ENCODE data around the gene SORL1-AS1.

The SORL1-AS1 gene

DNA sequence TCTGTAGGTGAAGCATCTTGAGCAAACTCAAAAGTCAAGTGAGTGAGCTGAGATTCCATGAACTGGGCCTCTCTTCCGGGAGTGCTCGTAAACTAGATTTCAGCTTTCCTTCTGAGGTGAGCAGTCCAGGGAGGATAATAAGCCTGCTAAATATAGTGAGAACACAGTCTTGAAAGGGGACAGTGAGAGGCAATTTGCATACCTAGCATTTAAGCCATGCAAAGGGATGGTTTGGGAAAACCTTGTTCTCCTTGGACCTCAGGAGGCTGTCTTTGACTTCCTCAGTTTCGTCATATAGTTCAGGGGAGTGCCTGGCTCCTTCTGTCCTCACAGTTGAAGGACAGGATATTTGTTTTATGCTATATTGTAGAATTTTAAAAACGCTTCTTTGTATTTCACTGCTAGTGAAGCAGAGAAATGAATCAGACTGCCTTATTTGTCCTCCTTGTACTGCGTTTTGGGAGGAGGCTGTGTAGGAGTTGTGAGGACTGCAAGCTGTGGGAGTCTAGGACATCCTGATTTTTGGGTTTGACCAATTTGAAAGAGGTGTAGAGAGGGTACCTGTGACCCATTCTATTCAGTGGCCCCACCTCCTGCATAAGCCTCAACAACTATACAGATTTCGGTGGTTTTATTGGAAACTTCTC is 11.0 kb upstream of the SORL1-AS1 start:
- intact Hi-C loops (cut with micrococcal nuclease; ENCODE audit: unreplicated experiment) (loop anchor here (1.0 to 5.0 kb wide), 3 partner anchors 10 to 227 kb away; no protein-coding TSS in a partner anchor), in situ Hi-C loops (cut with MboI) (loop anchor here (25.0 kb wide), 1 partner anchor 1598 kb away; the partner anchor contains the start of gene HSPA8)
- H3K79me2 ChIP-seq (ENCODE audit: control insufficient read depth, insufficient read depth, low read length), result peaks cover 94% of the 10 kb centered on the region
- H4K20me1 ChIP-seq (ENCODE audit: control insufficient read depth, insufficient read depth), result no peaks in the 10 kb centered on the region
- H3K36me3 ChIP-seq (ENCODE audit: control insufficient read depth in 2 of 2, insufficient read depth in 2 of 2, low read length in 1 of 2), result peaks cover 3 to 4% of the 10 kb centered on the region in 2 experiments; a peak in 3 of 4 replicates
- BruUV-seq (replicated peaks), result TSS peak; percentile 56
- H3K9me3 ChIP-seq (replicated peaks; ENCODE audit: control insufficient read depth, insufficient read depth, low read length), result no peaks in the 10 kb centered on the region
- H3K27me3 ChIP-seq (replicated peaks in 1 of 2; ENCODE audit: control insufficient read depth in 2 of 2, insufficient read depth in 2 of 2, low read length in 1 of 2), result no peaks in the 10 kb centered on the region
- H3K4me1 ChIP-seq (ENCODE audit: control insufficient read depth, insufficient read depth, low read length), result peaks cover 91% of the 10 kb centered on the region
- DNase-seq (ENCODE audit: low read depth, low spot score) (no peak), FAIRE-seq (no peak), ATAC-seq (no peak)
- H3K4me3 ChIP-seq, result peak overlapping the region; percentile 57
- POLR2A ChIA-PET, result interaction anchor here (0.6 to 7.9 kb wide), 11 partner anchors 7 to 127 kb away, joined by 3 to 86 read pairs (median 5); partner anchors contain the start of genes SORL1 and SORL1-AS1
- 18% methylated on average over 6 of the region's 6 CpGs for WGBS (ENCODE audit: insufficient coverage, insufficient replicate concordance, low lambda C conversion rate, missing lambda C conversion rate)
- peak overlapping the region; percentile 83 for H3K27ac ChIP-seq (ENCODE audit: control insufficient read depth, insufficient read depth)
- peak; percentile 80; the same call in 1 of the 2 replicates for TF ChIP-seq MTA3 (IDR thresholded peaks at IDR 0.05; ENCODE audit: borderline replicate concordance, low read length)
- 0 out of 2 replicates have a peak, but pooled peaks have one; percentile 6 for TF ChIP-seq CREM (IDR thresholded peaks at IDR 0.05; ENCODE audit: low read depth)
- no peak for TF ChIP-seq GABPA (IDR thresholded peaks at IDR 0.05; ENCODE audit: low read depth)
- TF ChIP-seq, protein P1, sequence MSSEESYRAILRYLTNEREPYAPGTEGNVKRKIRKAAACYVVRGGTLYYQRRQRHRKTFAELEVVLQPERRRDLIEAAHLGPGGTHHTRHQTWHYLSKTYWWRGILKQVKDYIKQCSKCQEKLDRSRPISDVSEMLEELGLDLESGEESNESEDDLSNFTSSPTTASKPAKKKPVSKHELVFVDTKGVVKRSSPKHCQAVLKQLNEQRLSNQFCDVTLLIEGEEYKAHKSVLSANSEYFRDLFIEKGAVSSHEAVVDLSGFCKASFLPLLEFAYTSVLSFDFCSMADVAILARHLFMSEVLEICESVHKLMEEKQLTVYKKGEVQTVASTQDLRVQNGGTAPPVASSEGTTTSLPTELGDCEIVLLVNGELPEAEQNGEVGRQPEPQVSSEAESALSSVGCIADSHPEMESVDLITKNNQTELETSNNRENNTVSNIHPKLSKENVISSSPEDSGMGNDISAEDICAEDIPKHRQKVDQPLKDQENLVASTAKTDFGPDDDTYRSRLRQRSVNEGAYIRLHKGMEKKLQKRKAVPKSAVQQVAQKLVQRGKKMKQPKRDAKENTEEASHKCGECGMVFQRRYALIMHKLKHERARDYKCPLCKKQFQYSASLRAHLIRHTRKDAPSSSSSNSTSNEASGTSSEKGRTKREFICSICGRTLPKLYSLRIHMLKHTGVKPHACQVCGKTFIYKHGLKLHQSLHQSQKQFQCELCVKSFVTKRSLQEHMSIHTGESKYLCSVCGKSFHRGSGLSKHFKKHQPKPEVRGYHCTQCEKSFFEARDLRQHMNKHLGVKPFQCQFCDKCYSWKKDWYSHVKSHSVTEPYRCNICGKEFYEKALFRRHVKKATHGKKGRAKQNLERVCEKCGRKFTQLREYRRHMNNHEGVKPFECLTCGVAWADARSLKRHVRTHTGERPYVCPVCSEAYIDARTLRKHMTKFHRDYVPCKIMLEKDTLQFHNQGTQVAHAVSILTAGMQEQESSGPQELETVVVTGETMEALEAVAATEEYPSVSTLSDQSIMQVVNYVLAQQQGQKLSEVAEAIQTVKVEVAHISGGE (CRISPR knock-in tag; IDR thresholded peaks at IDR 0.05), result no peak
- peak; percentile 67; the same call in 2 of the 3 replicates for TF ChIP-seq POU2F2 (IDR thresholded peaks at IDR 0.05; ENCODE audit: borderline replicate concordance, low read depth, low read length)
- 0 out of 2 replicates have a peak, but pooled peaks have one; percentile 3 for TF ChIP-seq POLR2AphosphoS2 (IDR thresholded peaks at IDR 0.05; ENCODE audit: low read depth, low read length)
- TF ChIP-seq GATAD2B (conservative IDR thresholded peaks at IDR 0.05; ENCODE audit: low read depth), result no peak
- TF ChIP-seq BACH1 (IDR thresholded peaks at IDR 0.05; ENCODE audit: borderline replicate concordance), result no peak
- H3K9ac ChIP-seq (ENCODE audit: control insufficient read depth, insufficient read depth, low read length), result peak overlapping the region; percentile 72
- SMC1A ChIA-PET (ENCODE audit: uncharacterized antibody, unreplicated experiment), result interaction anchor here (0.7 to 15.0 kb wide), 24 partner anchors 8 to 144 kb away, joined by 3 to 266 read pairs (median 4); partner anchors contain the start of genes SORL1 and SORL1-AS1
- RAD21 ChIA-PET (ENCODE audit: unreplicated experiment), result interaction anchor here (0.6 to 10.9 kb wide), 16 partner anchors 8 to 144 kb away, joined by 3 to 232 read pairs (median 9); partner anchors contain the start of genes SORL1 and SORL1-AS1
- no peak overlapping the region; the same call in 1 of the 2 replicates for H2AFZ ChIP-seq (ENCODE audit: control insufficient read depth, low read depth, low read length)
- CTCF ChIA-PET, result interaction anchor here (0.8 to 3.9 kb wide), 7 partner anchors 13 to 127 kb away, joined by 3 to 31 read pairs (median 12); partner anchors contain the start of genes SORL1 and SORL1-AS1
- H3K4me2 ChIP-seq (ENCODE audit: control insufficient read depth, insufficient read depth), result peak overlapping the region; percentile 50
